ENCODE results near the gene CCL2.

DNA sequence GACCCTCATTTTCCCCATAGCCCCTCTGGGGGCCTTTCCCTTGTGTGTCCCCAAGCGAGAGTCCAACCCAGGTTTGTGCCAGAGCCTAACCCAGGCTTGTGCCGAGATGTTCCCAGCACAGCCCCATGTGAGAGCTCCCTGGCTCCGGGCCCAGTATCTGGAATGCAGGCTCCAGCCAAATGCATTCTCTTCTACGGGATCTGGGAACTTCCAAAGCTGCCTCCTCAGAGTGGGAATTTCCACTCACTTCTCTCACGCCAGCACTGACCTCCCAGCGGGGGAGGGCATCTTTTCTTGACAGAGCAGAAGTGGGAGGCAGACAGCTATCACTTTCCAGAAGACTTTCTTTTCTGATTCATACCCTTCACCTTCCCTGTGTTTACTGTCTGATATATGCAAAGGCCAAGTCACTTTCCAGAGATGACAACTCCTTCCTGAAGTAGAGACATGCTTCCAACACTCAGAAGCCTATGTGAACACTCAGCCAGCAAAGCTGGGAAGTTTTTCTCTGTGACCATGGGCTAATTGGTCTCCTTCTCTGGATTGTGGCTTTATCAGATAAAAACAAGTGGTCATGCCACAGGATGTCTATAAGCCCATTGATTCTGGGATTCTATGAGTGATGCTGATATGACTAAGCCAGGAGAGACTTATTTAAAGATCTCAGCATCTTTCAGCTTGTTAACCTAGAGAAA is 2.5 kb upstream of the CCL2 start:
- TF ChIP-seq CTCF (IDR thresholded peaks at IDR 0.05; ENCODE audit: control extremely low read depth in 1 of 3, insufficient read depth in 1 of 3, low read depth in 1 of 3, low read length in 3 of 3) (no peak), CEBPB (IDR thresholded peaks at IDR 0.05; ENCODE audit: low read depth, low read length) (no peak), SUZ12 (IDR thresholded peaks at IDR 0.05; ENCODE audit: low read length) (no peak), NRF1 (IDR thresholded peaks at IDR 0.05; ENCODE audit: low read depth, low read length) (no peak), POLR2A (IDR thresholded peaks at IDR 0.05; ENCODE audit: control extremely low read depth in 1 of 2, low read depth in 2 of 2, low read length in 2 of 2) (no peak), HDAC2 (IDR thresholded peaks at IDR 0.05; ENCODE audit: borderline replicate concordance in 1 of 2, low read depth in 2 of 2, low read length in 2 of 2) (no peak), RFX5 (IDR thresholded peaks at IDR 0.05; ENCODE audit: borderline replicate concordance, low read depth, low read length) (no peak), FOSL1 (IDR thresholded peaks at IDR 0.05; ENCODE audit: insufficient read depth, low read depth, low read length) (no peak), EGR1 (IDR thresholded peaks at IDR 0.05; ENCODE audit: borderline replicate concordance, low read depth, low read length) (no peak), POU5F1 (IDR thresholded peaks at IDR 0.05; ENCODE audit: low read depth, low read length) (no peak), ATF2 (IDR thresholded peaks at IDR 0.05; ENCODE audit: low read length) (no peak)
- TF ChIP-seq, protein P1, sequence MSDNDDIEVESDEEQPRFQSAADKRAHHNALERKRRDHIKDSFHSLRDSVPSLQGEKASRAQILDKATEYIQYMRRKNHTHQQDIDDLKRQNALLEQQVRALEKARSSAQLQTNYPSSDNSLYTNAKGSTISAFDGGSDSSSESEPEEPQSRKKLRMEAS (IDR thresholded peaks at IDR 0.05), result no peak
